ENCODE data around the gene JPH4. TPM values are rescaled to one million over a fixed set of nuclear protein-coding genes. Genes with fewer than 3 reads are reported as not detected.

JPH4 gene
- total RNA-seq, 2 donors from 2014 or later = 1.3 TPM; not detected in 1

GRCh38 chr14:23577710-23578392 is 739 bp downstream of the JPH4 start:
- DNase-seq (ENCODE audit: low spot score) (no peak), ATAC-seq (ENCODE audit: insufficient number of reproducible peaks, low FRiP score, low read depth) (no peak)
- H3K4me1 ChIP-seq (ENCODE audit: control insufficient read depth in 1 of 2, low read depth in 2 of 2) = peaks cover 4 to 14% of the 10 kb centered on the region in 2 donors
- H3K36me3 ChIP-seq = no peaks in the 10 kb centered on the region
- no peak for TF ChIP-seq CTCF (IDR thresholded peaks at IDR 0.05)
- H3K27me3 ChIP-seq (replicated peaks; ENCODE audit: insufficient read depth) = peaks cover 16% of the 10 kb centered on the region
- no peak overlapping the region for H3K4me3 ChIP-seq
- no peak overlapping the region for H3K27ac ChIP-seq
- no peaks in the 10 kb centered on the region for H3K9me3 ChIP-seq

- DNase-seq (ENCODE audit: low spot score) = no peak
- Histone ChIP-seq H3K27me3 (replicated peaks; ENCODE audit: insufficient read depth) (peaks cover 16% of the 10 kb centered on the region), H3K4me3 (peak overlapping the region; percentile 57), H3K9me3 (no peaks in the 10 kb centered on the region), H3K27ac (no peak overlapping the region), H3K4me1 (ENCODE audit: control insufficient read depth in 1 of 2, low read depth in 2 of 2) (peaks cover 4 to 14% of the 10 kb centered on the region in 2 donors), H3K36me3 (no peaks in the 10 kb centered on the region)
- TF ChIP-seq CTCF (IDR thresholded peaks at IDR 0.05) = no peak
- ATAC-seq (ENCODE audit: insufficient number of reproducible peaks, low FRiP score, low read depth) = no peak
Observed at GRCh38 chr14:23577004-23577681, 1.4 kb downstream of the JPH4 start.

GRCh38 chr14:23573384-23574015 is 5.1 kb downstream of the JPH4 start:
- no peaks in the 10 kb centered on the region for H3K9me3 ChIP-seq
- no peak overlapping the region for H3K27ac ChIP-seq
- no peaks in the 10 kb centered on the region for H3K36me3 ChIP-seq
- H3K4me1 ChIP-seq (ENCODE audit: control insufficient read depth in 1 of 2, low read depth in 2 of 2) = peaks cover 4 to 12% of the 10 kb centered on the region in 2 donors
- no peak overlapping the region for H3K4me3 ChIP-seq
- ATAC-seq (ENCODE audit: insufficient number of reproducible peaks, low FRiP score, low read depth) = no peak
- peaks cover 14% of the 10 kb centered on the region for H3K27me3 ChIP-seq (replicated peaks; ENCODE audit: insufficient read depth)
- TF ChIP-seq CTCF (IDR thresholded peaks at IDR 0.05) = no peak
- no peak for DNase-seq (ENCODE audit: low spot score)

GRCh38 chr14:23572836-23573235 is 5.8 kb downstream of the JPH4 start:
- no peak for DNase-seq (ENCODE audit: low spot score)
- Histone ChIP-seq H3K4me3 (no peak overlapping the region), H3K27me3 (replicated peaks; ENCODE audit: insufficient read depth) (peaks cover 7% of the 10 kb centered on the region), H3K9me3 (no peaks in the 10 kb centered on the region), H3K36me3 (no peaks in the 10 kb centered on the region), H3K4me1 (ENCODE audit: control insufficient read depth in 1 of 2, low read depth in 2 of 2) (peaks cover 4 to 10% of the 10 kb centered on the region in 2 donors), H3K27ac (no peak overlapping the region)
- TF ChIP-seq CTCF (IDR thresholded peaks at IDR 0.05) = no peak
- ATAC-seq (ENCODE audit: insufficient number of reproducible peaks, low FRiP score, low read depth) = no peak

- peaks cover 4% of the 10 kb centered on the region for H3K27me3 ChIP-seq (replicated peaks; ENCODE audit: insufficient read depth)
- peaks cover 4 to 13% of the 10 kb centered on the region in 2 donors for H3K4me1 ChIP-seq (ENCODE audit: control insufficient read depth in 1 of 2, low read depth in 2 of 2)
- ATAC-seq (ENCODE audit: insufficient number of reproducible peaks, low FRiP score, low read depth) (no peak), DNase-seq (ENCODE audit: low spot score) (no peak)
- H3K4me3 ChIP-seq = no peak overlapping the region
- no peak for TF ChIP-seq CTCF (IDR thresholded peaks at IDR 0.05)
- H3K27ac ChIP-seq = no peak overlapping the region
- H3K9me3 ChIP-seq = no peaks in the 10 kb centered on the region
- no peaks in the 10 kb centered on the region for H3K36me3 ChIP-seq
Observed at GRCh38 chr14:23572524-23572828, 6.1 kb downstream of the JPH4 start.
